ENCODE measurements around the gene LUZP1.

DNA sequence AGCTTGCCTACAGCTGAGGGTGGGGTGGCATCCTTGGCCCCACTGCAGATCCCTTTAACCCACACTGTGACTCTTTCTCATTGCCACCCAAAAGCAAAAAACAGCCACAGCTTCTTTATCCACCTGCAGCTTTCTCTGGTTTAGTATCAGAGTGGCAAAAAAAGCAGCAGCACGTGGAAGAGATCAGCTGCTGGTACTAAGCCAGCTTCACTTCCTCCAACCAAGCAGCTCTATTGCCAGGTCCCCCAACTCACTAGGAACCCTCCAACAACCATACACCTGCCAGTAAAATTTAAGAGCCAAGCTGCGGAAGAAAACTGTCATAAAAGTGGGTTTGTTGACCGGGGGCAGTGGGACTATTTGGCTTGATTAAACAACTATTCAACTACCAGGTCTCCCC is 83.0 kb downstream of the LUZP1 start:
- TF ChIP-seq CTCF (IDR thresholded peaks at IDR 0.05) (no peak), EP300 (IDR thresholded peaks at IDR 0.05) (no peak), POLR2A (IDR thresholded peaks at IDR 0.05) (no peak)

Data from ovary (tissue), 3 donors.